ENCODE data around the gene TBCA. TPM values are rescaled to one million over a fixed set of nuclear protein-coding genes. Genes with fewer than 3 reads are reported as not detected.

TBCA gene
- total RNA-seq, 1 experiment from 2014 or later = 310 TPM

DNA sequence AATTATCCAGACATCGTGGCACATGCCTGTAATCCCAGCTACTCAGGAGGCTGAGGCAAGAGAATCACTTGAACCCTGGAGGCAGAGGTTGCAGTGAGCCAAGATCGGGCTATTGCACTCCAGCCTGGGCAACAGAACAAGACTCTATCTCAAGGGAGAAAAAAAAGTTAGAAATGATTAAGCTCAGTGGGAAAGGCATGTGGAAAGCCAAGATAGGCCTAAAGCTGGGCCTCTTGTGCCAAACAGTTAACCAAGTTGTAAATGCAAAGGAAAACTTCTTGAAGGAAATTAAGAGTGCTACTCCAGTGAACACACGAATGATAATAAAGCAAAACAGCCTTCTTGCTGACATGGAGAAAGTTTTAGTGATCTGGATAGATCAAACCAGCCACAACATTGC, 43.0 kb downstream of the TBCA start:
- CTCF ChIA-PET = no interaction called here
- BruUV-seq (replicated peaks) = no TSS peak

DNA sequence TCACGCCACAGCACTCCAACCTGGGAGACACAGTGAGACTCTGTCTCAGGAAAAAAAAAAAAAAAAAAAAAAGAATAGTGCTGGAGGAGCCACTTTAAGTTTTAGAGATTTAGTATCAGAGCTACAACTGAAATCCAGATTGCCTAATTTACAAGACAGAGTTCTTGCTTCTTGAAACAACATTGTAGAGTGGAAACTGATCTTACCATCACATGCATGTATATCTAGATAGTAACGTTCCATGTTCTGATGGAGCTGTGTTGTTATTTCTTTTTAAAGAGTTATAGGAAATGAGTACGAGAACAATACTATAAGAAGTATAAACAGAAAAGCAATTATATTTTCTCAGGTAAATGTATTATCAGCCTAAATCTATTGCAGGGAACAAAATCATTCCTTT, 48.9 kb downstream of the TBCA start:
- Mint-ChIP-seq H3K27me3 (ENCODE audit: insufficient read depth, unreplicated experiment) (no peaks in the 10 kb centered on the region), H3K4me3 (ENCODE audit: unreplicated experiment) (no peak overlapping the region), H3K36me3 (ENCODE audit: insufficient read depth, unreplicated experiment) (no peaks in the 10 kb centered on the region), H3K9me3 (ENCODE audit: unreplicated experiment) (no peaks in the 10 kb centered on the region), H3K4me1 (ENCODE audit: insufficient read depth, unreplicated experiment) (peaks cover 6% of the 10 kb centered on the region), H3K27ac (ENCODE audit: low read depth, unreplicated experiment) (no peak overlapping the region)
- BruUV-seq (replicated peaks) = no TSS peak
- POLR2A ChIA-PET = interaction anchor here (0.6 to 0.7 kb wide), 2 partner anchors 12 to 29 kb away, joined by 3 read pairs; no protein-coding TSS in a partner anchor
- no peak for DNase-seq (ENCODE audit: unreplicated experiment)
- TF ChIP-seq, protein P1, sequence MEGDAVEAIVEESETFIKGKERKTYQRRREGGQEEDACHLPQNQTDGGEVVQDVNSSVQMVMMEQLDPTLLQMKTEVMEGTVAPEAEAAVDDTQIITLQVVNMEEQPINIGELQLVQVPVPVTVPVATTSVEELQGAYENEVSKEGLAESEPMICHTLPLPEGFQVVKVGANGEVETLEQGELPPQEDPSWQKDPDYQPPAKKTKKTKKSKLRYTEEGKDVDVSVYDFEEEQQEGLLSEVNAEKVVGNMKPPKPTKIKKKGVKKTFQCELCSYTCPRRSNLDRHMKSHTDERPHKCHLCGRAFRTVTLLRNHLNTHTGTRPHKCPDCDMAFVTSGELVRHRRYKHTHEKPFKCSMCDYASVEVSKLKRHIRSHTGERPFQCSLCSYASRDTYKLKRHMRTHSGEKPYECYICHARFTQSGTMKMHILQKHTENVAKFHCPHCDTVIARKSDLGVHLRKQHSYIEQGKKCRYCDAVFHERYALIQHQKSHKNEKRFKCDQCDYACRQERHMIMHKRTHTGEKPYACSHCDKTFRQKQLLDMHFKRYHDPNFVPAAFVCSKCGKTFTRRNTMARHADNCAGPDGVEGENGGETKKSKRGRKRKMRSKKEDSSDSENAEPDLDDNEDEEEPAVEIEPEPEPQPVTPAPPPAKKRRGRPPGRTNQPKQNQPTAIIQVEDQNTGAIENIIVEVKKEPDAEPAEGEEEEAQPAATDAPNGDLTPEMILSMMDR (IDR thresholded peaks at IDR 0.05; ENCODE audit: unreplicated experiment) = no peak
- intact Hi-C loops (cut with micrococcal nuclease) = no loop called here
- CTCF ChIA-PET = interaction anchor here (0.6 kb wide), 1 partner anchor 1115 kb away, joined by 4 read pairs; no protein-coding TSS in a partner anchor

More for the DNA sequence above, 43.0 kb downstream of the TBCA start:
- H3K27ac Mint-ChIP-seq (ENCODE audit: low read depth, unreplicated experiment) = no peak overlapping the region
- intact Hi-C loops (cut with micrococcal nuclease) = no loop called here
- no peaks in the 10 kb centered on the region for H3K9me3 Mint-ChIP-seq (ENCODE audit: unreplicated experiment)
- H3K4me3 Mint-ChIP-seq (ENCODE audit: unreplicated experiment) = no peak overlapping the region
- POLR2A ChIA-PET = interaction anchor here (0.8 to 1.7 kb wide), 2 partner anchors 11 to 15 kb away, joined by 3 to 7 read pairs; no protein-coding TSS in a partner anchor
- no peaks in the 10 kb centered on the region for H3K36me3 Mint-ChIP-seq (ENCODE audit: insufficient read depth, unreplicated experiment)
- DNase-seq (ENCODE audit: unreplicated experiment) = no peak
- H3K27me3 Mint-ChIP-seq (ENCODE audit: insufficient read depth, unreplicated experiment) = no peaks in the 10 kb centered on the region
- TF ChIP-seq, protein P1 (IDR thresholded peaks at IDR 0.05; ENCODE audit: unreplicated experiment) = no peak
- peaks cover 5% of the 10 kb centered on the region for H3K4me1 Mint-ChIP-seq (ENCODE audit: insufficient read depth, unreplicated experiment)

DNA sequence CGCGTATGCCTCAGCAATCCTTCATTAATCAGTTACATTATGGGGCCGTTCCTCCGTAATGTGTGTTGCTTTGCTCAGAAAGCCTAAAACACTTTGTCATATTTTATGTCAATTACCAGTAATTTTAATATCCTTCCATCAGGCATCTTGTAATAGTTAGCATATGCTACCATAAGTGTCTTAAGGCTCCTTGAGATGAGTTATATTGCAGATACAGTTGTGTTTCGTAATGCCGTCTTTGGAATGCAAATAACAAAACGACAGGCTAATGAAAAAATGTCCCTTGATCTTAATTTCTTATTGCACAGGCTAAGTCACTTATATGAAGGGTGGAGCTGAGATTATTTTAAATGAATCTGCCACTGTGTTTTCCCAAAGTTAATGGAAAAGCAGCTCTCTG, 50.5 kb downstream of the TBCA start:
- DNase-seq (ENCODE audit: unreplicated experiment) = no peak
- Mint-ChIP-seq H3K4me1 (ENCODE audit: insufficient read depth, unreplicated experiment) (peaks cover 6% of the 10 kb centered on the region), H3K27ac (ENCODE audit: low read depth, unreplicated experiment) (peak overlapping the region; percentile 12), H3K27me3 (ENCODE audit: insufficient read depth, unreplicated experiment) (no peaks in the 10 kb centered on the region), H3K9me3 (ENCODE audit: unreplicated experiment) (no peaks in the 10 kb centered on the region), H3K36me3 (ENCODE audit: insufficient read depth, unreplicated experiment) (no peaks in the 10 kb centered on the region), H3K4me3 (ENCODE audit: unreplicated experiment) (no peak overlapping the region)
- BruUV-seq (replicated peaks) = no TSS peak
- TF ChIP-seq, protein P1 (IDR thresholded peaks at IDR 0.05; ENCODE audit: unreplicated experiment) = no peak
- intact Hi-C loops (cut with micrococcal nuclease) = no loop called here
- ChIA-PET POLR2A (interaction anchor here (0.9 to 1.0 kb wide), 2 partner anchors 11 to 33 kb away, joined by 3 to 7 read pairs; no protein-coding TSS in a partner anchor), CTCF (no interaction called here)

DNA sequence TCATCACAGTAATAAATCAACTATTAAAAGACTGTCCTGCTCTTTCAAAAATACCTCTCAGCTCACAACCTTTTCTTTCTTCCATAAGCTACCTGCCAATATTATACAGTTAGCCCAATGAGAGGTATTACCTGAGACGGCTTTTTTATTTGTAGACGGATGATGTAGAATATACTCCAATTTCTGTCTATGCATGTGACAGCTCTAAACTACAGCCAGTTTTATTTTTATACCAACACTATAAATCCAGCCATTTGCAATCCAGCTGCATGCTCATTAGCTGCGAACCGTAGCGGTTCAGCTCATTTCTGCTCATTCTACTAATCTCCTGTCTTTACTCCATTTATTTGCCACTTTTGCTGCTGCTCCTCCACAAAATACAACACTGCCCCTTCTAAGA, 51.2 kb downstream of the TBCA start:
- no peak overlapping the region for H3K27ac Mint-ChIP-seq (ENCODE audit: low read depth, unreplicated experiment)
- DNase-seq (ENCODE audit: unreplicated experiment) = no peak
- intact Hi-C loops (cut with micrococcal nuclease) = no loop called here
- ChIA-PET CTCF (no interaction called here), POLR2A (no interaction called here)
- H3K9me3 Mint-ChIP-seq (ENCODE audit: unreplicated experiment) = no peaks in the 10 kb centered on the region
- no peaks in the 10 kb centered on the region for H3K27me3 Mint-ChIP-seq (ENCODE audit: insufficient read depth, unreplicated experiment)
- TF ChIP-seq, protein P1 (IDR thresholded peaks at IDR 0.05; ENCODE audit: unreplicated experiment) = no peak
- H3K4me3 Mint-ChIP-seq (ENCODE audit: unreplicated experiment) = no peak overlapping the region
- no TSS peak for BruUV-seq (replicated peaks)
- peaks cover 6% of the 10 kb centered on the region for H3K4me1 Mint-ChIP-seq (ENCODE audit: insufficient read depth, unreplicated experiment)
- H3K36me3 Mint-ChIP-seq (ENCODE audit: insufficient read depth, unreplicated experiment) = no peaks in the 10 kb centered on the region
